H1 (cell line): ENCODE measurements around the gene UBE2O. TPM values are rescaled to one million over a fixed set of nuclear protein-coding genes. Genes with fewer than 3 reads are reported as not detected.

Source experiments
- CTCF ChIA-PET: fragments of 300-600 bp; sonication (Branson Sonifier 250); formaldehyde crosslinking; loops from one replicate; lab custom pipeline; 2021; ENCODE audit not compliant: partially characterized antibody; lab: Charles Lee
- POLR2A ChIA-PET: fragments of 300-600 bp; sonication (Branson Sonifier 250); formaldehyde crosslinking; loops from one replicate; lab custom pipeline; 2021; ENCODE audit warnings: inconsistent platforms; ENCODE audit not compliant: partially characterized antibody; lab: Charles Lee
- DNase-seq, 2 experiments: peaks; one replicate each; pipeline versions ENCODE4 v3.0.0 to v3.0.0-alpha.2; 2010 to 2022; ENCODE audit warnings: low spot score in 2 of 2, low read depth in 1 of 2, mixed read lengths in 1 of 2
- FAIRE-seq: peaks from 2 replicates; lab custom pipeline; 2011; peaks lifted over from hg19 to GRCh38; lab: Jason Lieb, UNC
- H2AFZ ChIP-seq: 2 replicates; pipeline ENCODE4 v1.8.1; 2012; ENCODE audit warnings: low read length, inconsistent platforms
- H2AK5ac ChIP-seq: 2 replicates; pipeline ENCODE4 v1.6.1; 2013; ENCODE audit warnings: low read depth, low read length
- H2BK120ac ChIP-seq: replicated peaks from 2 replicates; pipeline ENCODE3; 2013; ENCODE audit warnings: low read depth, low read length, inconsistent platforms
- H2BK12ac ChIP-seq: 2 replicates; pipeline ENCODE4 v1.6.1; 2013; ENCODE audit warnings: low read depth, low read length
- H2BK15ac ChIP-seq: 2 replicates; pipeline ENCODE4 v1.6.1; 2013; ENCODE audit warnings: low read length
- H2BK20ac ChIP-seq: 2 replicates; pipeline ENCODE4 v1.6.1; 2013; ENCODE audit warnings: low read length
- H2BK5ac ChIP-seq: 2 replicates; pipeline ENCODE4 v1.6.1; 2013; ENCODE audit warnings: low read depth, low read length
- H3K14ac ChIP-seq: 2 replicates; pipeline ENCODE4 v1.6.1; 2013; ENCODE audit warnings: inconsistent platforms; ENCODE audit not compliant: insufficient read length
- H3K18ac ChIP-seq: 2 replicates; pipeline ENCODE4 v1.6.1; 2013; ENCODE audit warnings: low read length; ENCODE audit errors: extremely low read depth
- H3K23ac ChIP-seq: 2 replicates; pipeline ENCODE4 v1.6.1; 2013; ENCODE audit warnings: inconsistent platforms; ENCODE audit not compliant: insufficient read length
- H3K23me2 ChIP-seq: 2 replicates; pipeline ENCODE4 v1.6.1; 2013; ENCODE audit warnings: low read depth, low read length
- H3K27ac ChIP-seq: 2 replicates; pipeline ENCODE4 v1.6.1; 2011; ENCODE audit warnings: low read depth, low read length, inconsistent platforms
- H3K27me3 ChIP-seq, 4 experiments: replicated peaks in 1 of 4; 1 replicate in 1 of 4; 2 replicates in 3 of 4; pipeline versions ENCODE4 v1.6.1 to v1.8.1; 2011 to 2013; ENCODE audit warnings: low read length in 3 of 4, mild to moderate bottlenecking in 3 of 4, inconsistent platforms in 2 of 4, mixed read lengths in 2 of 4, moderate library complexity in 1 of 4; ENCODE audit not compliant: control insufficient read depth in 3 of 4, insufficient read depth in 3 of 4; ENCODE audit errors: extremely low read depth in 1 of 4
- H3K36me3 ChIP-seq, 4 experiments: 2 replicates each; pipeline versions ENCODE4 v1.6.1 to v1.8.1; 2011 to 2013; ENCODE audit warnings: mild to moderate bottlenecking in 4 of 4, low read length in 3 of 4, moderate library complexity in 2 of 4, control low read depth in 1 of 4, inconsistent platforms in 1 of 4; ENCODE audit not compliant: insufficient read depth in 4 of 4, control insufficient read depth in 2 of 4
- H3K4ac ChIP-seq: replicated peaks from 2 replicates; pipeline ENCODE3; 2013; ENCODE audit warnings: low read length, low read depth, mixed read lengths, inconsistent platforms; ENCODE audit not compliant: insufficient read length
- H3K4me1 ChIP-seq, 4 experiments: replicated peaks in 1 of 4; 1 replicate in 1 of 4; 2 replicates in 3 of 4; pipeline versions ENCODE4 v1.6.1 to v1.8.1; 2011 to 2013; ENCODE audit warnings: low read length in 3 of 4, inconsistent platforms in 2 of 4, mixed read lengths in 1 of 4; ENCODE audit not compliant: insufficient read depth in 4 of 4, control insufficient read depth in 3 of 4
- H3K4me2 ChIP-seq, 2 experiments: 2 replicates each; pipeline versions ENCODE4 v1.6.1 to v1.8.1; 2011 to 2013; ENCODE audit warnings: low read depth in 2 of 2, low read length in 2 of 2, control low read depth in 1 of 2, inconsistent platforms in 1 of 2, mild to moderate bottlenecking in 1 of 2; ENCODE audit not compliant: insufficient read depth in 1 of 2
- H3K4me3 ChIP-seq, 4 experiments: fragments of 200-600, 300-600 bp in 1 of 4; sonication (generic), shearing (Covaris generic), sonication (Bioruptor Twin) in 1 of 4; 2 replicates each; pipeline versions ENCODE4 v1.5.1 to v1.8.1; 2011 to 2016; ENCODE audit warnings: low read length in 4 of 4, low read depth in 3 of 4, control low read depth in 2 of 4, inconsistent platforms in 2 of 4, mild to moderate bottlenecking in 2 of 4, mixed read lengths in 1 of 4, moderate library complexity in 1 of 4; ENCODE audit not compliant: insufficient read depth in 2 of 4; ENCODE audit errors: extremely low read depth in 1 of 4
- H3K56ac ChIP-seq: replicated peaks from 2 replicates; pipeline ENCODE3; 2013; ENCODE audit warnings: low read depth, mild to moderate bottlenecking, mixed read lengths, low read length, inconsistent platforms; ENCODE audit not compliant: insufficient read length
- H3K79me1 ChIP-seq: 2 replicates; pipeline ENCODE4 v1.6.1; 2013; ENCODE audit warnings: low read depth, low read length, control low read depth
- H3K79me2 ChIP-seq, 2 experiments: 2 replicates each; pipeline versions ENCODE4 v1.6.1 to v1.8.1; 2012 to 2013; ENCODE audit warnings: low read length in 2 of 2, mild to moderate bottlenecking in 2 of 2, inconsistent platforms in 1 of 2; ENCODE audit not compliant: insufficient read depth in 2 of 2, control insufficient read depth in 1 of 2
- H3K9ac ChIP-seq, 4 experiments: replicated peaks in 1 of 4; 1 replicate in 1 of 4; 2 replicates in 3 of 4; pipeline versions ENCODE4 v1.6.1 to v1.8.1; 2011 to 2013; ENCODE audit warnings: low read depth in 3 of 4, low read length in 3 of 4, control low read depth in 2 of 4, mild to moderate bottlenecking in 2 of 4, moderate library complexity in 2 of 4, inconsistent platforms in 1 of 4; ENCODE audit errors: extremely low read depth in 1 of 4
- H3K9me3 ChIP-seq, 2 experiments: 2 replicates each; pipeline versions ENCODE4 v1.6.1 to v1.8.1; 2012 to 2013; ENCODE audit warnings: mild to moderate bottlenecking in 2 of 2, moderate library complexity in 2 of 2, control low read depth in 1 of 2, inconsistent platforms in 1 of 2, low read depth in 1 of 2, low read length in 1 of 2, mixed read lengths in 1 of 2; ENCODE audit not compliant: insufficient read depth in 2 of 2
- H4K20me1 ChIP-seq, 2 experiments: replicated peaks in 1 of 2; 2 replicates each; pipeline versions ENCODE3 to v1.8.1; 2011 to 2013; ENCODE audit warnings: inconsistent platforms in 2 of 2, low read length in 2 of 2, mild to moderate bottlenecking in 1 of 2; ENCODE audit not compliant: insufficient read depth in 2 of 2, control insufficient read depth in 1 of 2
- H4K5ac ChIP-seq: 2 replicates; pipeline ENCODE4 v1.6.1; 2013; ENCODE audit warnings: low read length, low read depth, mixed read lengths, inconsistent platforms; ENCODE audit not compliant: insufficient read length
- H4K8ac ChIP-seq: 2 replicates; pipeline ENCODE4 v1.8.0; 2013; ENCODE audit warnings: mild to moderate bottlenecking, moderate library complexity, low read length, inconsistent platforms; ENCODE audit not compliant: insufficient read depth; ENCODE audit errors: extremely low read depth
- H4K91ac ChIP-seq: replicated peaks from 2 replicates; pipeline ENCODE3; 2013; ENCODE audit warnings: low read length, mixed read lengths, inconsistent platforms; ENCODE audit not compliant: insufficient read length
- FOSL1 ChIP-seq: IDR thresholded peaks from 2 replicates; pipeline ENCODE4 v1.6.1; 2011; ENCODE audit warnings: mild to moderate bottlenecking, low read depth, low read length, moderate library complexity; ENCODE audit not compliant: insufficient read depth
- HDAC6 ChIP-seq: IDR thresholded peaks from one replicate; pipeline ENCODE4 v1.7.1; 2012; ENCODE audit warnings: low read depth, mild to moderate bottlenecking, inconsistent platforms, low read length, moderate library complexity
- MAFK ChIP-seq: IDR thresholded peaks from 2 replicates; pipeline ENCODE4 v1.6.1; 2012; ENCODE audit warnings: low read depth, mild to moderate bottlenecking, improper control_type of control experiment, low read length
- RAD21 ChIP-seq, 2 experiments: IDR thresholded peaks in 1 of 2; conservative IDR thresholded peaks in 1 of 2; 2 replicates each; pipeline ENCODE4 v1.6.1; 2011; ENCODE audit warnings: low read depth in 2 of 2, low read length in 2 of 2, improper control_type of control experiment in 1 of 2, inconsistent platforms in 1 of 2, mild to moderate bottlenecking in 1 of 2, moderate library complexity in 1 of 2
- RBBP5 ChIP-seq: IDR thresholded peaks from 2 replicates; pipeline ENCODE4 v1.7.1; 2012; ENCODE audit warnings: low read depth, mild to moderate bottlenecking, inconsistent platforms, low read length, moderate library complexity, borderline replicate concordance
- SUZ12 ChIP-seq: fragments of 200-600 bp; sonication (generic); IDR thresholded peaks from 2 replicates; pipeline ENCODE4 v1.6.1; 2012; ENCODE audit warnings: mild to moderate bottlenecking, inconsistent platforms, low read length, moderate library complexity, mixed read lengths
- TEAD4 ChIP-seq: IDR thresholded peaks from 2 replicates; pipeline ENCODE4 v1.6.1; 2012; ENCODE audit warnings: low read depth, low read length, inconsistent platforms, mixed read lengths
- WGBS, 2 experiments: shearing (Covaris generic) in 1 of 2; methylation state at CpG; one replicate each; pipeline versions ENCODE4 v1.1.6 to v1.1.7; 2013 to 2015; ENCODE audit warnings: low lambda C conversion rate in 2 of 2, mixed read lengths in 2 of 2, inconsistent platforms in 1 of 2, low coverage in 1 of 2, missing lambda C conversion rate in 1 of 2; ENCODE audit not compliant: insufficient replicate concordance in 2 of 2, insufficient coverage in 1 of 2, insufficient read length in 1 of 2; ENCODE audit errors: extremely low coverage in 1 of 2, missing lambda C conversion rate in 1 of 2; 5-methylcytosine and 5-hydroxymethylcytosine counted together
- polyA plus RNA-seq, 7 experiments: library from polyadenylated mRNA; depleted of rRNA in 3 of 7; stranded (reverse) in 5 of 7; unstranded in 2 of 7; fragments of >200 nt in 5 of 7; fragments of 200-250 nt in 2 of 7; gene quantifications; 1 replicate in 5 of 7; 2 replicates in 1 of 7; 4 replicates in 1 of 7; pipeline versions ENCODE4 v1.2.1 to v1.2.3, GENCODE V29; 2011 to 2013; ENCODE audit warnings: missing spikeins in 2 of 7, mixed read lengths in 2 of 7
- total RNA-seq: library from RNA; stranded (reverse); fragmentation: NEBNext Ultra II Directional; extraction: Animal tissue kit (Norgen Biotek cat#: 25700); gene quantifications from 2 replicates; pipeline ENCODE4 v1.2.1, GENCODE V29; 2021

The UBE2O gene
- total and polyA plus RNA-seq, 2 of the 8 experiments (the other 6 are each of a cell fraction or from before 2014, with no cell fraction given), result 24.4 to 63.0 TPM

DNA sequence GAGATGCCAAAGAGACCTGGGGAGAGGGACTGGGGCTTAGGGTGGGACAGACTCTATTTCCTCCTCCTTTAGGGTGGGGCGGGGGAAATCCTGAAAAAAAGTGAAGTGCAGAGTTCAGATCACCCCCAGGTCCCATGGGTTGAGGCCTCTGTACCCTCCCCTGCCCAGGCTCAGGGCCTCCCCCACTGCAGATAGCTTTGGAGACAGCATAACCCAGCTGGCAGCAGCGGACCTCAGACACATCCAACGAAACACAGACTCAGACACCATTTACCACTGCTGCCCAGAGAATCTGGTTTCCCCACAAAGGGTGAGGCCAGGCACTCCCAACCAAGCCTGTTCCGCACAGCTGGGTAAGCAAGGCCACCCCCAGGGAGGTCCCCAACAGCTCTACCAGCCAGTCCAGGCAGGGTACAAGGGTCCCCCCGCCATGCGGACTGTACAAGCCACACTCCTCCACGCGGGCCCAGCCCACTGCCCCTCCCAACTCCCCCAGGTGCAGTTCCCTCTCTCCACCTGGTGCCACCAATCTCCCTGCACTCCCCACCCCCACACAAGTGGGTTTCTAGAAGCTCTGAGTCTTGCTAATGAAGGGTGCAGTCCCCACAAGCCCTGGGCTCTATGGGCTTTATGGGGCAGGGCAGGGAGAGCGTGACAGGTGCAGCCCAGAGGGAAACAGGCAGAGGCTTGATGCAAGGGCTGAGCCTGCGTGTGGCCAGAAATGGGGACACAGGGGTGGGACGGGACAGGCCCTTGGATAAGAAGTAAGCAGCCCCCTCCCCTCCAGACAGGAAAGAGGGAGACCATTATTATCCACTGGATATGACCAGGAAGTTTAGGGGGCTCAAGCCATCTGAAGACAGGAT lies 39.4 kb upstream of the UBE2O start:
- Histone ChIP-seq H4K8ac (peak overlapping the region; percentile 68; the same call in 1 of the 2 replicates), H2BK120ac (no peak overlapping the region), H2BK20ac (no peak overlapping the region), H4K20me1 (peaks cover 7 to 18% of the 10 kb centered on the region in 2 experiments), H2BK15ac (0 out of 2 replicates have a peak overlapping the region, but pooled peaks have one; percentile 5), H4K5ac (no peak overlapping the region), H3K4ac (no peak overlapping the region), H3K14ac (no peak overlapping the region), H2BK5ac (0 out of 2 replicates have a peak overlapping the region, but pooled peaks have one; percentile 24), H3K9ac (no peak overlapping the region), H3K23ac (no peak overlapping the region), H3K18ac (peak overlapping the region; percentile 19; the same call in 1 of the 2 replicates), H2BK12ac (no peak overlapping the region; the same call in 1 of the 2 replicates), H2AFZ (no peak overlapping the region), H3K79me2 (no peaks in the 10 kb centered on the region; a peak in 1 of 4 replicates), H3K27me3 (no peaks in the 10 kb centered on the region), H3K27ac (no peak overlapping the region), H3K4me1 (peaks cover 5 to 21% (median 14%) of the 10 kb centered on the region in 4 experiments), H3K9me3 (no peaks in the 10 kb centered on the region), H4K91ac (no peak overlapping the region), H3K56ac (no peak overlapping the region), H3K4me3 (no peak overlapping the region), H3K79me1 (peaks cover 7% of the 10 kb centered on the region), H3K36me3 (no peaks in the 10 kb centered on the region), H3K4me2 (peak overlapping the region in 1 of 2 experiments; percentile 41; a peak in 1 of 4 replicates), H2AK5ac (0 out of 2 replicates have a peak overlapping the region, but pooled peaks have one; percentile 65), H3K23me2 (no peaks in the 10 kb centered on the region)
- WGBS, 2 experiments, result 84% methylated on average over 10 of the region's 11 CpGs; no CpG with 5 or more reads in 1 of the 2 experiments
- no peak for DNase-seq
- CTCF ChIA-PET, result interaction anchor here (0.8 to 20.2 kb wide), 14 partner anchors 12 to 189 kb away, joined by 3 to 446 read pairs (median 6); partner anchors contain the start of gene AANAT
- TF ChIP-seq RBBP5 (no peak), TEAD4 (no peak), MAFK (no peak), HDAC6 (no peak), RAD21 (IDR thresholded peaks at IDR 0.05 in 1 of 2, conservative IDR thresholded peaks at IDR 0.05 in 1 of 2; ENCODE audit: low read depth in 2 of 2, low read length in 2 of 2) (no peak), FOSL1 (no peak), SUZ12 (no peak)
- POLR2A ChIA-PET, result interaction anchor here (0.7 to 1.5 kb wide), 6 partner anchors 12 to 84 kb away, joined by 3 to 6 read pairs (median 3); no protein-coding TSS in a partner anchor
- FAIRE-seq, result no peak
